GM18870 (cell line): Measurements from ENCODE around the gene GAPDHS.

Experiments
- ATAC-seq: cut with Tn5 transposase; IDR thresholded peaks from one replicate; pipeline ENCODE4 v1.9.1; 2021; ENCODE audit warnings: moderate library complexity; ENCODE audit not compliant: unreplicated experiment

The GAPDHS gene

DNA sequence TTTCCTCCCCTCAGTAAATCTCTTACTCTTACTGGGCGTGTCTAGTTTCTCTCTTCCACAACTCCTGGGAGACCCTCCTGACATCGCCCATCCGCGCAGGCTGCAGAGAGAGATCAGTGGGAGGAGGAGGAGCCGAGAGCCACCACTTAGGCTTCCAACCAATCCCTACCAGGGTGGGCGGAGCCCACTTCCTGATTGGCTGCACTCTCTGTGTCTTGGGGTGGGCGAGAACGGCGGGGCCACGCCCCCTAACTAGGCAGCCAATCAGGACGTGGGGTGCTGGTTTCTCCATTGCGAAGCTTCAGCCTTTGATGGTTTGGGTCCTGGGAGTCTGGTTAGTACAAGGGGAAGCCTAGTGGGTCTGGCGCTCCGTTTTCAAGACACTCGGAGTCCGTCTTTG lies 52.6 kb downstream of the GAPDHS start, which contains the start of gene PMIS2:
Gene PMIS2, plus strand, starts transcription at position 326 of the 400 bp plus-strand sequence. CDS start 87 bp downstream, outside the sequence.
- ATAC-seq = no peak

DNA sequence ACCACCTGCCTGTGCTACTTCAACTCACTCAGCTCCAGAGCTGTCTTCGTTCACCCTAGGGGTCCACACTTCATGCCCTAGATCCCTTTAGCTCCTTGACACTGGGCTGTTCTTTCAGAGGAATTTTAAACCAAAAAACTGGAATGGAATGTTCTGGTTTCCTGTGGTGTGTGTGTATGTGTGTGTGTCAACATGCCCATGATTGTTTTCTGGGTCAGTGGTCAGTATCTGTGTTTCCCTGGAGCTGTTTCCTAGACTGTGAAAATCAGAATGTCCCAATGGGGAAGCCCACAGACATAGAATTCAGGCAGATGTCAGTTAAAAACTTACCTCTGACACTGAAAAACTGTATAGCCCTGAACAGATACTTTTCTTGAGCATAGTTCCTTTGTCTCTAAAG lies 54.1 kb downstream of the GAPDHS start:
- no peak for ATAC-seq

DNA sequence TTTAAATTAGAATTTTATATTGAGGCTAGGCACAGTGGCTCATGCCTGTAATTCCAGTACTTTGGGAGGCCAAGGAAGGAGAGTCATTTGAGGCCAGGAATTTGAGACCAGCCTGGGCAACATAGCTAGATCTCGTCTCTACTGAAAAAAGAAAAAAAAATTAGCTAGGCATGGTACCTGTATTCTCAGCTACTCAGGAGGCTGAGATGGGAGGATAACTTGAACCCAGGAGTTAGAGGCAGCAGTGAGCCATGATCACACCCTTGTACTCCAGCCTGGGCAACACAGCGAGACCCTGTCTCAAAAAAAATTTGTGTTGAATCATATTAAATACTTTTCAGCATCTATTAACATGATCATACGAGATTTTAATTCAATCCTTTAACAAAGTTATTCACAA lies 57.6 kb downstream of the GAPDHS start:
- no peak for ATAC-seq

DNA sequence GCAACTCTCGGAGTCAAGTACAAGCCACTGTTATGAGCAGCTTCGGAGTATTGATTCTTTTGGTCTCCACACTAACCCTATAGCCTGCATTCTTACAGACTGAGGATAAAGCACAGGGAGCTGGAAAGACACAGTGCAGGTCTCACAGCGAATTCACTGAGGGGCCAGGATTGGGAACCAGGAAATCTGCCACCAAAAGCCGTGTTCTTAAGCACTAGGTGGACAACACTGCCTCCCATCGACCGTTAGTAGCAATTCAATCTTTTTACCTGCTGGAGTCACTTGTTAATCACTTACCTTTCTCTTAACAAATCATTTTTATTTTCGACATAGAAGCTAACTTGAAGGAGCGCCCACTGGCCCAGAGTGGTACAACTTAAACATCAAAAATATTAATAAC lies 59.0 kb downstream of the GAPDHS start:
- no peak for ATAC-seq
